ENCODE results near the gene GMIP. TPM values are rescaled to one million over a fixed set of nuclear protein-coding genes. Genes with fewer than 3 reads are reported as not detected.

GMIP gene
- total and polyA plus RNA-seq, 2 of the 4 experiments (the other 2 are of a cell fraction): 4.1 to 11.0 TPM

DNA sequence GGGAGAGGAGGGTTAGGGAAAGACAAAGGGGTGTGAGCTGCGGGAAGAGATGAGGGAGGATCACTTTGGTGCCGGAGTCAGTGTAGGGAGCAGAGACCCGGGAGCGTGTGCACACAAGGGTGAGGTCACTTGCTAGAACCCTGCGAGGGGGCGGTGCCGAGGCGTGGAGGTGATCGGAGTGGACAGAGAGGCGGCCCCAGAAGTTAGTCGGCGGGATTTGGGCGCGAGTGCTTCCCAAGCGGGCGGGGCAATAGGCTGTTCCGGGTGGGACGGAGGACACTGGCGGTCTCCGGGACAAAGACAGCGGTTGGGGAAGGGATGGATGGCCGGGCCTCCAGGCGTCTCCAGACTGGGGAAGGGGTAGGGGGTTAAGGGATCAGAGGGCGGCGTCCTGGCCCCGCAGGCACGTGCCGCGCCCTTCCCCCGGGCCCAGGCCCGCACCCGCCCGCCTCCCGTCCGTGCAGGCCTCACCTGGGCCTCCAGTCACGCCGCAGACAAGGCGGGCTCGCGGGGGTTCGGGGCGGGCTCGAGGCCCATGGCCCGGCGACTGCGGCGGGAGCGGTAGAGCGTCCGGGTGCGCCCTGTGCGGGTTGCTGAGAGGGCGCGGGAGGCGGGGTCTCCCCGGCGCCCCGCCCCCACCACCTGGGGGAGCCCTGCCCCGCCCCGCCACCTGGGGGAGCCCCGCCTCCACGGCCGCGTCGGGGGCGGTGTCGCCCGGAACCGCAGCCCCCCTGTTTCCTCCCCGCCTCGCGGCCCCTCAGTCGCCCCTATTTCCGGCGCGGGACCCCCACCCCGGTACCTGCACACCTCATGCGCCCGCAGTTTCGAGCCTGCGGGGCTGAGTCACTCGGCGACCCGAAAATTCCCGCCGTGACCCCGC is 15.6 kb downstream of the GMIP start, which contains the start of gene LPAR2:
TSS of gene LPAR2 (minus strand) at position 600 of the 880 bp plus-strand sequence. CDS start 945 bp downstream, outside the sequence.
- Histone ChIP-seq H3K23ac (ENCODE audit: low read depth, low read length) (no peak within 1 kb of the TSS), H2BK120ac (ENCODE audit: low read depth, low read length) (no peak within 1 kb of the TSS), H3K4me3 (ENCODE audit: insufficient read depth, low read depth, low read length) (no peak within 1 kb of the TSS), H2BK20ac (ENCODE audit: low read depth, low read length) (no peak within 1 kb of the TSS), H3K9ac (ENCODE audit: low read depth, low read length) (no peak within 1 kb of the TSS), H2AK9ac (replicated peaks; ENCODE audit: low read depth, low read length, poor library complexity) (peak within 1 kb of the TSS; percentile 42), H3K9me3 (ENCODE audit: control insufficient read depth, insufficient read depth, low read length) (no peaks in the 10 kb centered on the region), H2BK15ac (ENCODE audit: low read depth, low read length) (no peak within 1 kb of the TSS), H3K27ac (ENCODE audit: insufficient read depth, low read length) (no peak within 1 kb of the TSS), H2AFZ (replicated peaks; ENCODE audit: low read length, poor library complexity) (peak within 1 kb of the TSS; percentile 84), H4K8ac (ENCODE audit: low read depth in 2 of 2, low read length in 2 of 2) (no peak within 1 kb of the TSS), H3K4ac (ENCODE audit: low read depth, low read length) (no peak within 1 kb of the TSS), H3K18ac (ENCODE audit: low read depth, low read length) (no peak within 1 kb of the TSS), H4K20me1 (ENCODE audit: insufficient read depth, low read length) (no peaks in the 10 kb centered on the region), H4K5ac (ENCODE audit: low read depth, low read length) (no peak within 1 kb of the TSS), H3K9me1 (ENCODE audit: insufficient read depth, low read length) (peaks cover 3% of the 10 kb centered on the region; the same call in 1 of the 2 replicates), H3K36me3 (ENCODE audit: control insufficient read depth, insufficient read depth, low read length) (peaks cover 17% of the 10 kb centered on the region), H4K91ac (ENCODE audit: insufficient read depth, low read depth, low read length) (no peak within 1 kb of the TSS), H3K14ac (replicated peaks; ENCODE audit: low read depth, low read length) (no peak within 1 kb of the TSS), H3K27me3 (ENCODE audit: control insufficient read depth, insufficient read depth, low read length) (no peaks in the 10 kb centered on the region; the same call in 1 of the 2 replicates), H2AK5ac (ENCODE audit: low read depth, low read length) (0 out of 2 replicates have a peak within 1 kb of the TSS, but pooled peaks have one; percentile 39), H2BK5ac (ENCODE audit: low read depth, low read length, poor library complexity, severe bottlenecking) (no peak within 1 kb of the TSS), H3K4me1 (ENCODE audit: control insufficient read depth, insufficient read depth, low read length) (no peaks in the 10 kb centered on the region), H3K79me1 (ENCODE audit: low read depth in 1 of 2, low read length in 2 of 2) (no peaks in the 10 kb centered on the region), H3K4me2 (ENCODE audit: low read depth, low read length) (peak within 1 kb of the TSS; percentile 26; the same call in 1 of the 2 replicates), H3K56ac (ENCODE audit: extremely low read depth, insufficient read depth, low read length) (no peak within 1 kb of the TSS)
- intact Hi-C loops (cut with micrococcal nuclease) (no loop called here), dilution Hi-C loops (cut with HindIII; ENCODE audit: low sequenced_read_pairs, unreplicated experiment) (no loop called here), in situ Hi-C loops (cut with MboI; ENCODE audit: low sequenced_read_pairs) (loop anchor here (25.0 kb wide), 1 partner anchor 241 kb away; no protein-coding TSS in a partner anchor)
- WGBS, 2 experiments (ENCODE audit: extremely low coverage in 2 of 2, insufficient read length in 1 of 2): 9% methylated on average over 44 of the region's 87 CpGs; no CpG with 5 or more reads in 1 of the 2 experiments
- ChIA-PET POLR2A (ENCODE audit: unreplicated experiment) (no interaction called here), CTCF (interaction anchor here (0.6 kb wide), 1 partner anchor 33 kb away, joined by 3 read pairs; no protein-coding TSS in a partner anchor)
- DNase-seq (no peak), ATAC-seq (ENCODE audit: low read depth) (peak; percentile 38)
- TF ChIP-seq BHLHE40 (IDR thresholded peaks at IDR 0.05; ENCODE audit: low read depth, low read length) (peak; percentile 18; the same call in 1 of the 2 replicates), POLR2A (IDR thresholded peaks at IDR 0.05; ENCODE audit: low read depth, low read length) (no peak)
- TF ChIP-seq, protein P1, sequence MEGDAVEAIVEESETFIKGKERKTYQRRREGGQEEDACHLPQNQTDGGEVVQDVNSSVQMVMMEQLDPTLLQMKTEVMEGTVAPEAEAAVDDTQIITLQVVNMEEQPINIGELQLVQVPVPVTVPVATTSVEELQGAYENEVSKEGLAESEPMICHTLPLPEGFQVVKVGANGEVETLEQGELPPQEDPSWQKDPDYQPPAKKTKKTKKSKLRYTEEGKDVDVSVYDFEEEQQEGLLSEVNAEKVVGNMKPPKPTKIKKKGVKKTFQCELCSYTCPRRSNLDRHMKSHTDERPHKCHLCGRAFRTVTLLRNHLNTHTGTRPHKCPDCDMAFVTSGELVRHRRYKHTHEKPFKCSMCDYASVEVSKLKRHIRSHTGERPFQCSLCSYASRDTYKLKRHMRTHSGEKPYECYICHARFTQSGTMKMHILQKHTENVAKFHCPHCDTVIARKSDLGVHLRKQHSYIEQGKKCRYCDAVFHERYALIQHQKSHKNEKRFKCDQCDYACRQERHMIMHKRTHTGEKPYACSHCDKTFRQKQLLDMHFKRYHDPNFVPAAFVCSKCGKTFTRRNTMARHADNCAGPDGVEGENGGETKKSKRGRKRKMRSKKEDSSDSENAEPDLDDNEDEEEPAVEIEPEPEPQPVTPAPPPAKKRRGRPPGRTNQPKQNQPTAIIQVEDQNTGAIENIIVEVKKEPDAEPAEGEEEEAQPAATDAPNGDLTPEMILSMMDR (conservative IDR thresholded peaks at IDR 0.05; ENCODE audit: low read depth, low read length): no peak
- BruUV-seq (replicated peaks): no TSS peak
